GM12878 (cell line): Measurements from ENCODE around the gene CDK16. TPM values are rescaled to one million over a fixed set of nuclear protein-coding genes. Genes with fewer than 3 reads are reported as not detected.

Experiments
- HDAC6 ChIP-seq: fragments of 200-600 bp; sonication (generic); IDR thresholded peaks from one replicate; pipeline ENCODE4 v1.8.0; 2017; ENCODE audit warnings: antibody characterized with exemption; ENCODE audit not compliant: unreplicated experiment
- KAT2A ChIP-seq: conservative IDR thresholded peaks from 2 replicates; pipeline ENCODE4 v1.6.1; 2011; ENCODE audit warnings: low read depth, low read length; ENCODE audit not compliant: control insufficient read depth
- MEF2A ChIP-seq: IDR thresholded peaks from 2 replicates; pipeline ENCODE4 v1.6.1; 2011; ENCODE audit warnings: low read depth, mild to moderate bottlenecking, low read length, moderate library complexity; ENCODE audit not compliant: insufficient read depth
- NFYB ChIP-seq: IDR thresholded peaks from 2 replicates; pipeline ENCODE4 v1.6.1; 2011; ENCODE audit warnings: low read depth, mild to moderate bottlenecking, low read length, improper control_type of control experiment, moderate library complexity; ENCODE audit not compliant: insufficient read depth
- NR2C1 ChIP-seq: fragments of 450-650 bp; IDR thresholded peaks from 2 replicates; pipeline ENCODE4 v1.6.1; 2017; ENCODE audit warnings: antibody characterized with exemption, mild to moderate bottlenecking, moderate library complexity
- RAD51 ChIP-seq: fragments of 450-650 bp; IDR thresholded peaks from 2 replicates; pipeline ENCODE4 v1.6.1; 2016; ENCODE audit warnings: moderate library complexity, mild to moderate bottlenecking, inconsistent platforms
- ZBTB4 ChIP-seq: fragments of 450-650 bp; formaldehyde crosslinking; IDR thresholded peaks from 2 replicates; pipeline ENCODE4 v1.4.0; 2022; ENCODE audit warnings: mild to moderate bottlenecking, moderate library complexity
- ZNF622 ChIP-seq: fragments of 450-650 bp; IDR thresholded peaks from 2 replicates; pipeline ENCODE4 v1.6.1; 2017; ENCODE audit warnings: mild to moderate bottlenecking, inconsistent platforms
- ZNF687 ChIP-seq: fragments of 450-650 bp; IDR thresholded peaks from 2 replicates; pipeline ENCODE4 v1.6.1; 2017; ENCODE audit warnings: mild to moderate bottlenecking, moderate library complexity
- polyA plus RNA-seq, 11 experiments: library from polyadenylated mRNA; depleted of rRNA in 4 of 11; unstranded in 6 of 11; stranded (reverse) in 5 of 11; fragments of >200 nt; fragmentation: Nextera tagmentation in 4 of 11; fragmentation: Illumina TruSeq in 1 of 11; extraction: Ambion mirVana in 4 of 11; extraction: Trizol in 1 of 11; gene quantifications; 1 replicate in 1 of 11; 2 replicates in 10 of 11; pipeline versions ENCODE4 v1.2.1 to v1.2.3, GENCODE V29; 2011 to 2016; ENCODE audit warnings: inconsistent platforms in 2 of 11, missing spikeins in 2 of 11, low read depth in 1 of 11
- total RNA-seq, 4 experiments: library from RNA; depleted of rRNA in 3 of 4; stranded (reverse); fragments of >200 nt in 3 of 4; fragmentation: Illumina TruSeq in 1 of 4; extraction: Trizol in 1 of 4; gene quantifications; 2 replicates each; pipeline versions ENCODE4 v1.2.1 to v1.2.3, GENCODE V29; 2013 to 2021

The CDK16 gene
- total and polyA plus RNA-seq, 10 of the 15 experiments (the other 5 are each of a cell fraction or from before 2014, with no cell fraction given): 2.4 to 75.1 (median 48.2) TPM

- no peak for TF ChIP-seq ZNF687
- no peak for TF ChIP-seq ZNF622
- no peak for TF ChIP-seq KAT2A
- no peak for TF ChIP-seq NR2C1
- TF ChIP-seq HDAC6: no peak
- TF ChIP-seq MEF2A: no peak
- no peak for TF ChIP-seq NFYB
- no peak for TF ChIP-seq RAD51
- TF ChIP-seq ZBTB4 (CRISPR knock-in tag): no peak
Measured at GRCh38 chrX:47199286-47199685, 19.2 kb upstream of the CDK16 start (continued).
